Stimulated activated naive B cell treated with anti-CD40 and anti-IgM and Interleukin-4, amounts not matched to agents 10 μg/mL and 1 μg/mL and 100 μg/mL, for 72 hours (primary cell): Measurements from ENCODE around the gene TPM4.
"Not testable (repeated sequence)": the region's sequence is repeated elsewhere in the genome, so short reads cannot be mapped to it uniquely, and the experiment has no call there.

Experiments used
- ATAC-seq, 2 donors: fragments of 150-1000 bp; cut with Tn5 transposase; replicated peaks; 2 replicates each; pipeline ENCODE4 v1.10.0; 2021; ENCODE audit warnings: moderate library complexity in 1 of 2
- DNase-seq: peaks from one replicate; pipeline ENCODE4 v3.0.0; 2021
- H3K27ac Mint-ChIP-seq: one replicate; pipeline ENCODE4 v1.8.0; 2022; ENCODE audit warnings: mild to moderate bottlenecking, mixed read lengths
- H3K27me3 Mint-ChIP-seq, 2 donors: one replicate each; pipeline ENCODE4 v1.8.0; 2022; ENCODE audit warnings: mixed read lengths in 2 of 2
- H3K36me3 Mint-ChIP-seq, 2 donors: one replicate each; pipeline ENCODE4 v1.8.0; 2022; ENCODE audit warnings: mixed read lengths in 2 of 2, mild to moderate bottlenecking in 1 of 2
- H3K4me1 Mint-ChIP-seq, 2 donors: one replicate each; pipeline ENCODE4 v1.8.0; 2022; ENCODE audit warnings: mixed read lengths in 2 of 2, mild to moderate bottlenecking in 1 of 2
- H3K4me3 Mint-ChIP-seq, 2 donors: one replicate each; pipeline ENCODE4 v1.8.0; 2022; ENCODE audit warnings: mild to moderate bottlenecking in 2 of 2, mixed read lengths in 2 of 2, moderate library complexity in 1 of 2
- H3K9me3 Mint-ChIP-seq, 2 donors: one replicate each; pipeline ENCODE4 v1.8.0; 2022; ENCODE audit warnings: mixed read lengths in 2 of 2, mild to moderate bottlenecking in 1 of 2

TPM4 gene

DNA sequence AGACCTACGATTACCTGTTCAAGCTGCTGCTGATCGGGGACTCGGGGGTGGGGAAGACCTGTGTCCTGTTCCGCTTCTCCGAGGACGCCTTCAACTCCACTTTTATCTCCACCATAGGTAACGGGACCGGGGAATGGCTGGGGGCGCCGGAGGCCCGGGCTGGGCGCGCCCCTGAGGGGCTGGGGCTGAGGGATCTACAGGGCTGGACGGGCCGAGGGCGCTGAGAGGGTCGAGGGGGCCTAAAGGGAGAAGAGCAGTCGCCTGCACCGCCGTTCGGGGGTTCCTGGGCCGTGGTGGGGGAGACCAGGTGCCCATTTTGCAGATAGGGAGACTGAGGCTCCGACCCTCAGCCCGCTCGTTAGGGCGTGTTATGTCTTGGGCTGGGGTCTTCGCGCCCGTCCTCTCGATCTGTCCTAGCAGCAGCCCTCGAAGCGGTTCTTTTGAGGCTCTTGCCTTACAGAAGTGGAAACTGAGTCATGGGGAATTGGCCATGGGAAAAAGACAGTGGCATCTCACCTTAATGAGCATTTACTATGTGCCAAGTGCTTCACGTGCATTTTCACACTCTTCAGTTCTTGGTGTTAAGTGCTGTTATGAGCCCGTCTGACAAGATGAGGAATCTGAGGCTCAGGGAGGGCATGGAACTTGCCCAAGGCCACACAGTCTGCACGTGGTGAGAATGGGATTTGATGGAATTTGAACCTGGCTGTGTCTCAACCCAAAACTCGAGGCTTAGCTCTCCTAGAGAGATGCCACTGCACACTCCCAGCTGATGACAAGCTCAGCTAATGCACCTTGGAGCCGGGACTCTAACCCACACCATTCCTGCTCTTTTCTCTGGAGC lies 35.8 kb downstream of the TPM4 start:
- H3K9me3 Mint-ChIP-seq, result no peaks in the 10 kb centered on the region
- ATAC-seq (peak in 1 of 2 donors; percentile 0), DNase-seq (no peak)
- peaks cover 34 to 51% of the 10 kb centered on the region in 2 donors for H3K4me1 Mint-ChIP-seq
- peaks cover 30 to 47% of the 10 kb centered on the region in 2 donors for H3K36me3 Mint-ChIP-seq
- no peaks in the 10 kb centered on the region for H3K27me3 Mint-ChIP-seq
- peak overlapping the region; percentile 99 for H3K27ac Mint-ChIP-seq
- H3K4me3 Mint-ChIP-seq, result peak overlapping the region; percentile 99 to 100

DNA sequence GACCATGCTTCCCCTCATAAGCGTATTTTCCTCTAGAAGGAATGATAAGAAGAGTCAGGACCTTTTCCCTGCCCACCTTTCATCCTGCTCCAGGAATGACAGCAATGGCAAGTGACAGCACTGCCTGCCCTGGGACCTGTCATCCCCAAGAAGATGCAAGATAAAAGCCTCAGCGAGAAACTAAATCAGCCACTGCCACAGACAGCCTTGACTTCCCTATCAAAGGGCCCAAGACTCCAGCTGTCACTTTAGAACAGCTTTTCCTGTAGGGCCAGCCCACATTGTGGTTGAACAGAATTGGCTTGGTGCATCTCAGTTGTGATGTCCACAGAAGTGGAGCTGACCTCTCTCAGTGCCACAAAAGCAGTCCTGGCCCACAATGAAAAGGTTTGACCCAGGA lies 36.5 kb downstream of the TPM4 start:
- no peak for ATAC-seq
- Mint-ChIP-seq H3K9me3 (no peaks in the 10 kb centered on the region), H3K27me3 (no peaks in the 10 kb centered on the region), H3K4me3 (peak overlapping the region; percentile 99 to 100), H3K36me3 (peaks cover 36 to 53% of the 10 kb centered on the region in 2 donors), H3K4me1 (peaks cover 37 to 57% of the 10 kb centered on the region in 2 donors), H3K27ac (peak overlapping the region; percentile 99)
- no peak for DNase-seq

- Mint-ChIP-seq H3K4me3 (peak overlapping the region; percentile 66 to 78), H3K27me3 (no peaks in the 10 kb centered on the region), H3K4me1 (peaks cover 45 to 67% of the 10 kb centered on the region in 2 donors), H3K9me3 (no peaks in the 10 kb centered on the region), H3K27ac (peak overlapping the region; percentile 89), H3K36me3 (peaks cover 44 to 62% of the 10 kb centered on the region in 2 donors)
- DNase-seq, result no peak
- ATAC-seq, result no peak
These were observed 37.4 kb downstream of the TPM4 start for GRCh38 chr19:16113727-16114126.

- Mint-ChIP-seq H3K9me3 (no peaks in the 10 kb centered on the region), H3K27me3 (no peaks in the 10 kb centered on the region), H3K4me1 (peaks cover 57 to 84% of the 10 kb centered on the region in 2 donors), H3K36me3 (peaks cover 58 to 77% of the 10 kb centered on the region in 2 donors), H3K27ac (peak overlapping the region; percentile 99), H3K4me3 (peak overlapping the region; percentile 66 to 79)
- DNase-seq (no peak), ATAC-seq (no peak)
These were observed 39.2 kb downstream of the TPM4 start for GRCh38 chr19:16115301-16116039.

GRCh38 chr19:16116067-16116466 lies 39.8 kb downstream of the TPM4 start:
- H3K27me3 Mint-ChIP-seq, result no peaks in the 10 kb centered on the region
- H3K9me3 Mint-ChIP-seq, result no peaks in the 10 kb centered on the region
- peaks cover 58 to 76% of the 10 kb centered on the region in 2 donors for H3K36me3 Mint-ChIP-seq
- DNase-seq, result no peak
- peak overlapping the region; percentile 99 for H3K27ac Mint-ChIP-seq
- H3K4me1 Mint-ChIP-seq, result peaks cover 56 to 82% of the 10 kb centered on the region in 2 donors
- H3K4me3 Mint-ChIP-seq, result peak overlapping the region; percentile 66 to 79
- ATAC-seq, result no peak

DNA sequence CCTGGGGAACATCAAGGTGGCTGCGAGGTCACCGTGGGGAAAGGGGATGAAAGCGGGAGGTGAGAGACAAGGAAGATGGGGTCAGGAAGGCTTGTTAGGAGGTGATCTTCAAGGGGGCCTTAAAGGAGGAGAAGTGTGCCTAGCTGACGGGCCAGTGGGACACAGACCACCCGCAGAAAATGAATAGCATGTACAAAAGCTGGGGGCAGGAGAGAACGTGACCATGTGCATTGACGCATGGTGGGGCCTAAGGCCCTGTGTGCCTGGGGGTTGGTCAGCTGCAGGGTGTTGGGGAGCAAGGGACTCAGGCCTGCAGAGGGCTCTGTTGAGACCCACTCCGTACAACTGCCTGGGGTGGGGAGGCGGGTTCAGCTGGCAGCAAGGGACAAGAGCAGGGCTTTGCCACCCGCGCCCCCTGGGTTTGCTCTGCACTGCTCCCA lies 41.3 kb downstream of the TPM4 start:
- DNase-seq, result peak; percentile 41
- H3K27ac Mint-ChIP-seq, result peak overlapping the region; percentile 99
- peaks cover 64 to 80% of the 10 kb centered on the region in 2 donors for H3K36me3 Mint-ChIP-seq
- ATAC-seq, result peak; percentile 10 to 12
- peaks cover 60 to 78% of the 10 kb centered on the region in 2 donors for H3K4me1 Mint-ChIP-seq
- peak overlapping the region; percentile 58 to 62 for H3K4me3 Mint-ChIP-seq
- H3K9me3 Mint-ChIP-seq, result no peaks in the 10 kb centered on the region
- no peaks in the 10 kb centered on the region for H3K27me3 Mint-ChIP-seq

GRCh38 chr19:16118489-16119033 lies 42.3 kb downstream of the TPM4 start:
- no peaks in the 10 kb centered on the region for H3K9me3 Mint-ChIP-seq
- ATAC-seq (peak; percentile 87 to 88), DNase-seq (peak; percentile 97)
- H3K4me3 Mint-ChIP-seq, result peak overlapping the region; percentile 58 to 62
- H3K27me3 Mint-ChIP-seq, result no peaks in the 10 kb centered on the region
- peak overlapping the region; percentile 99 for H3K27ac Mint-ChIP-seq
- H3K36me3 Mint-ChIP-seq, result peaks cover 59 to 80% of the 10 kb centered on the region in 2 donors
- H3K4me1 Mint-ChIP-seq, result peaks cover 57 to 72% of the 10 kb centered on the region in 2 donors

DNA sequence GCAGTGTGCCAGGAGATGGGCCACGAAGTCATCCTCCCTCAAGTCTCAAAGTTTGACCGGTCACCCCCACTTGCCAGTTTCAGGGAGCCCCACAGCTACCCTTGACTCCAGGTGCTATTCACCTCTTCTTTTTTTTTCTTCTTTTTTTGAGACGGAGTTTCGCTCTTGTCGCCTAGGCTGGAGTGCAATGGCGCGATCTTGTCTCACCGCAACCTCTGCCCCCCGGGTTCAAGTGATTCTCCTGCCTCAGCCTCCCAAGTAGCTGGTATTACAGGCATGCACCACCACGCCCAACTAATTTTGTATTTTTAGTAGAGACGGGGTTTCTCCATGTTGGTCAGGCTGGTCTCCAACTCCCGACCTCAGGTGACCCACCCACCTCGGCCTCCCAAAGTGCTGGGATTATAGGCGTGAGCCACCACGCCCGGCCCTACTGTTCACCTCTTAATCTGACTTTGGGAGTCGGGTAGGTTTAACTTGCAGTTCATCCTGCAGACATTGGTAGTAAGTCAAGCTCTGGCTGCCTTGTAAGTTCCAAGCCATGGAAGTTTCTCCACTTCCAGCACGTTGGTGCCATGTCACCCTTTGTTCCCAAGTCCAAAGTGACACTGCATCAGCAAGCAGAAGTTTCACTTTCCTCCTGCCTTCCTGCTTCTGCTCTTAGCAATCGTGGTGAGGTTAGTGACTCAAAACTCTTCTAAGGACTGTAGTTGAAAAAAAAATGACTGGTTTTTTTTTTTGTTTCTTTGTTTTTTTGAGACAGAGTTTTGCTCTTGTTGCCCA lies 43.0 kb downstream of the TPM4 start:
- Mint-ChIP-seq H3K4me3 (peak overlapping the region; percentile 62 to 69), H3K4me1 (peaks cover 55 to 74% of the 10 kb centered on the region in 2 donors), H3K36me3 (peaks cover 60 to 82% of the 10 kb centered on the region in 2 donors), H3K27ac (peak overlapping the region; percentile 99)
- DNase-seq (peak; percentile 69), ATAC-seq (peak; percentile 35 to 36)
- not testable (repeated sequence) for H3K27me3 Mint-ChIP-seq, H3K9me3 Mint-ChIP-seq

DNA sequence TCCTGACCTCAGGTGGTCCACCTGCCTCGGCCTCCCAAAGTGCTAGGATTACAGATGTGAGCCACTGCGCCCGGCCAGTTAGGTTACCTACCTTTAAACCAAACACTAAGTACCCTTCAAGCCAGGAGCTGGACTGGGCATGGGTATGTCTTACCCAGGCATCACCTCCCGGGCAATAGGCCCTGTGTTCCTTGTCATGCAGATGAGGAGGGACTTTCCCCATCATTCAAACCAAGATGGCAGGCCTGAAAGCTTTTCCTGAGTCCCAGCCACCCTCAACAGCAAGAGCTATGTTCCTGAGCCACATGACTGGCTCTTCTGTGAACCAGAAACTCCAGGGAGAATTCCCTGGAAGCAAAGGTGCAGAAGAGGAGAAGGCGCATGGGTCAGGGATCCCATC lies 44.8 kb downstream of the TPM4 start:
- ATAC-seq, result no peak
- H3K4me3 Mint-ChIP-seq, result peak overlapping the region in 1 of 2 donors; percentile 11
- peak overlapping the region; percentile 99 for H3K27ac Mint-ChIP-seq
- DNase-seq, result no peak
- no peaks in the 10 kb centered on the region for H3K27me3 Mint-ChIP-seq
- H3K36me3 Mint-ChIP-seq, result peaks cover 67 to 81% of the 10 kb centered on the region in 2 donors
- H3K4me1 Mint-ChIP-seq, result peaks cover 46 to 75% of the 10 kb centered on the region in 2 donors
- no peaks in the 10 kb centered on the region for H3K9me3 Mint-ChIP-seq

DNA sequence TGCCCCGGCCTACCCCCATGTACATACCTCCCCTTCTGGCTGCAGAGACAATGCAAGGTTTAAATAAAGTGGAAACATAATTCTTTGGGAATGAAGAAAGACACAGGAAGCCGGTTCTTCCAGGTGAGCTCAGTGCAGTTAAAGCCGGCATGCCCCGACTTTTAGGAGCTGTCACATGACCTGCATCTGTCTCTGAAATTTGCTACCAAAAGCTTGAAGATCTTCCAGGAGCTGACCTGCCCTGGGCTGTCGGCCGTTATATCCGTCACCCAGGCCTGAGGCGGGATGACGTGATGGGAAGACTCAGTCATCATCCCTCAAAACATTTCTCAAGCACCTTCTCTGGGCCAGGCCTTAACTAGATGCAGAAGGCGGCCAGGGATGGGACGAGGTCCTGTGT lies 45.7 kb downstream of the TPM4 start:
- Mint-ChIP-seq H3K27me3 (no peaks in the 10 kb centered on the region), H3K9me3 (no peaks in the 10 kb centered on the region), H3K4me3 (no peak overlapping the region), H3K27ac (peak overlapping the region; percentile 99), H3K4me1 (peaks cover 42 to 67% of the 10 kb centered on the region in 2 donors), H3K36me3 (peaks cover 69 to 84% of the 10 kb centered on the region in 2 donors)
- ATAC-seq (no peak), DNase-seq (no peak)

DNA sequence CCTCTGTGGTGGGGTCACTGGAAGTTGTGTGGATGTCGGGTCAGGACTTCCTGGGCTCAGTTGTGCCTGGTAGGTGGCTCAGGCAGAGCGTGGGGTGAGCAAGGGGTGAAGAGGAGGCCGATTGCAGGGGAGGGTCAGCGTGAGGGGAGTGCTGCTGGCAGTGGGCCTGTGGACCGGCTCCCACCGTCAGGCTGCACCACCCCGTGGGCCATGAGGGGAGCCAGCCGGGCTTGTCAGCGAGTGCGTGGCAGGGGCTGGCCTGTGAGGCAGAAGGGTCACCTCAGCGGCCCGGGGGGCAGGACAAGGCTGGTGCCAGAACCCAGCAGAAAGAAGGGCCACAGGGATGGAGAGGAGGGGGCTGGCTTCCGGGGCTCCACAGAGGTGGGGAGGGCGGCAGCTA lies 48.7 kb downstream of the TPM4 start:
- Mint-ChIP-seq H3K27me3 (no peaks in the 10 kb centered on the region), H3K27ac (peak overlapping the region; percentile 76), H3K9me3 (no peaks in the 10 kb centered on the region), H3K36me3 (peaks cover 62 to 81% of the 10 kb centered on the region in 2 donors), H3K4me1 (peaks cover 26 to 54% of the 10 kb centered on the region in 2 donors), H3K4me3 (no peak overlapping the region)
- DNase-seq (no peak), ATAC-seq (no peak)

DNA sequence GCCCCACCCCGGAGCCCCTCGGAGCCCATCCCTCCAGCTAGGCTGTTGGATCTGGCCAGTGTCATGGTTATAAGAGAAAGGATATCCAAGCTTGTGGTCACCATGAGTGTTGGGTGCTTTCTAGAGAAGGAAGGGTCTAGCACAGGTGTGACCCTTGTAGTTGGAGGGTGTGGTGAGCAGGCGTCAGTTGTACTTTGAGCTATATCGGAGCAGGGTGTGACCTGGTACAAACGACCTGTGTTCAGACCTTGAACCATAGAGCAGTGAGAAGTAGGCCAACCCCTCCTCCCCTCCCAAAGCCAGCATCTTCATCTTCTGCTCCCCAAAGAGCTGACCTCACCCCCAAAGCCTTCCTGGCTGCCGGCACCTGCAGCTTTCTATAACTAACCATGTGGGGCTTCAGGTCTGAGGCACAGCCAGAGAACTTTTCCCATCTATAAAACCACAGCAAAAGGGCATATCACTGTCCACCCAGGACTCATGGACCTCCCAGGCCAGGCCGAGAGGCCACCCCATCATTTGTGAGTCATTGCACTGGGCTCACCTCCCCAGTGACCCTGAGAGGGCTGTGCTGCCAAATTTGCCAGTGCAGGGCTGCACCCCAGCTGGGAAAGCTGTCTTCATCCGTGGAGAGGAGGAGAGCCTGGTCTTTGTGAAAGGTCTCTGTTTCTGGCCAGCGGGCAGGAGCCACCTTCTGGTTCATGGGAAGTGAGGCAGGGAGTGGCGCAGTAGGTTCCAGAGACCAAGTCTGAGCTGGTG lies 49.6 kb downstream of the TPM4 start:
- H3K27ac Mint-ChIP-seq, result peak overlapping the region; percentile 83
- H3K4me3 Mint-ChIP-seq, result no peak overlapping the region
- DNase-seq (no peak), ATAC-seq (no peak)
- H3K4me1 Mint-ChIP-seq, result peaks cover 27 to 53% of the 10 kb centered on the region in 2 donors
- H3K9me3 Mint-ChIP-seq, result peaks cover 0 to under 1% of the 10 kb centered on the region in 2 donors
- no peaks in the 10 kb centered on the region for H3K27me3 Mint-ChIP-seq
- peaks cover 68 to 88% of the 10 kb centered on the region in 2 donors for H3K36me3 Mint-ChIP-seq

DNA sequence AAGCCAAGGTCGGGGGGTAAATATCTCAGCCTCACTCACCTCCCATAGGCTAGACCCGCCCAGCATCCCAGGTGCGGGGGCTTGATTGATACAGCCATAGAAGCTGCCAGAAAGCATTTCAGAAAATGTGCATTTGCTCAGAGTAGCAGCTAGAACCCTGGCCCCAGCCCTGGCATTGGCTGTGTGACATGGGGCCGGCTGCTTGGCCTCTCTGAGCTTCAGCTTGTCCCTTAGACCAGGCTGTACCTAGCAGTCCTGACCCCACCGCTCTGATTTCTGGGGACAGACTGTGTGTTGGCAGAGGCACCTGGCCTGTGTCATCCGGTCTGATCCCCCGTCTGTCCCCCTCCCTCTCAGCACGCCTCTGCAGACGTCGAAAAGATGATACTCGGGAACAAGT lies 50.8 kb downstream of the TPM4 start:
- peaks cover 72 to 89% of the 10 kb centered on the region in 2 donors for H3K36me3 Mint-ChIP-seq
- peak overlapping the region; percentile 67 for H3K27ac Mint-ChIP-seq
- DNase-seq (no peak), ATAC-seq (no peak)
- no peaks in the 10 kb centered on the region for H3K27me3 Mint-ChIP-seq
- H3K9me3 Mint-ChIP-seq, result peaks cover 10 to 11% of the 10 kb centered on the region in 2 donors
- H3K4me3 Mint-ChIP-seq, result no peak overlapping the region
- peaks cover 32 to 58% of the 10 kb centered on the region in 2 donors for H3K4me1 Mint-ChIP-seq
